Esophagus muscularis mucosa (tissue), 4 donors: Measurements from ENCODE around the gene SMAD1. TPM values are rescaled to one million over a fixed set of nuclear protein-coding genes. Genes with fewer than 3 reads are reported as not detected.

Experiments used
- DNase-seq: peaks from one replicate; pipeline ENCODE4 v3.0.0-alpha.2; 2017; ENCODE audit errors: extremely low spot score
- H3K27ac ChIP-seq, 4 donors: fragments of 200-600 bp; sonication (generic); replicated peaks in 1 of 4; 1 replicate in 3 of 4; 2 replicates in 1 of 4; pipeline ENCODE4 v1.5.1; 2016 to 2019; ENCODE audit warnings: mild to moderate bottlenecking in 1 of 4
- H3K27me3 ChIP-seq, 4 donors: fragments of 200-600 bp; sonication (generic); one replicate each; pipeline versions ENCODE4 v1.5.1 to v1.6.0; 2016 to 2019
- H3K36me3 ChIP-seq, 4 donors: fragments of 200-600 bp; sonication (generic); one replicate each; pipeline ENCODE4 v1.5.1; 2016 to 2019
- H3K4me1 ChIP-seq, 4 donors: fragments of 200-600 bp; sonication (generic); one replicate each; pipeline ENCODE4 v1.5.1; 2016 to 2019
- H3K4me3 ChIP-seq, 4 donors: fragments of 200-600 bp; sonication (generic); 1 replicate in 2 of 4; 2 replicates in 2 of 4; pipeline ENCODE4 v1.5.1; 2016 to 2019; ENCODE audit warnings: mild to moderate bottlenecking in 4 of 4, moderate library complexity in 1 of 4
- H3K9me3 ChIP-seq, 4 donors: fragments of 200-600 bp; sonication (generic); 1 replicate in 3 of 4; 2 replicates in 1 of 4; pipeline ENCODE4 v1.5.1; 2016 to 2019
- CTCF ChIP-seq, 3 experiments: fragments of 200-600 bp in 2 of 3; fragments of 450-650 bp in 1 of 3; sonication (generic) in 2 of 3; IDR thresholded peaks; one replicate each; pipeline ENCODE4 v1.5.1; 2017 to 2019; ENCODE audit warnings: antibody characterized with exemption in 3 of 3, mild to moderate bottlenecking in 2 of 3, moderate library complexity in 1 of 3
- EP300 ChIP-seq: sonication (generic); formaldehyde crosslinking; IDR thresholded peaks from one replicate; pipeline ENCODE4 v1.6.1; 2017; ENCODE audit warnings: antibody characterized with exemption
- POLR2A ChIP-seq: fragments of 450-650 bp; IDR thresholded peaks from one replicate; pipeline ENCODE4 v1.6.1; 2017; ENCODE audit warnings: antibody characterized with exemption, moderate library complexity, mild to moderate bottlenecking, low read depth
- POLR2AphosphoS5 ChIP-seq, 2 donors: sonication (generic); formaldehyde crosslinking; IDR thresholded peaks; one replicate each; pipeline ENCODE4 v1.6.1; 2017; ENCODE audit warnings: antibody characterized with exemption in 2 of 2
- WGBS: methylation state at CpG from one replicate; pipeline ENCODE4 v1.1.5; 2018; 5-methylcytosine and 5-hydroxymethylcytosine counted together
- intact Hi-C: fragments of 100-400 bp; cut with DNase I; formaldehyde crosslinking; loops from one replicate; pipeline ENCODE4 v1.15.1; 2023
- total RNA-seq, 4 donors: library from RNA; depleted of rRNA; stranded (reverse); fragments of >200 nt; gene quantifications; one replicate each; pipeline versions ENCODE4 v1.1.0 to v1.2.1, GENCODE V29; 2016

The SMAD1 gene
- total RNA-seq, 4 donors from 2014 or later = 19.5 to 34.3 (median 29.2) TPM

- WGBS = 96% methylated on average over 1 of the region's 1 CpG
- Histone ChIP-seq H3K4me3 (no peak overlapping the region), H3K36me3 (no peaks in the 10 kb centered on the region), H3K9me3 (no peaks in the 10 kb centered on the region), H3K27ac (no peak overlapping the region), H3K27me3 (no peaks in the 10 kb centered on the region), H3K4me1 (peaks cover 23 to 77% (median 62%) of the 10 kb centered on the region in 4 donors)
- no peak for DNase-seq
- intact Hi-C loops = no loop called here
- TF ChIP-seq EP300 (no peak), POLR2A (no peak), CTCF (IDR thresholded peaks at IDR 0.05) (no peak), POLR2AphosphoS5 (IDR thresholded peaks at IDR 0.05) (no peak)
Measured at GRCh38 chr4:145490361-145490760, 8.7 kb downstream of the SMAD1 start.

- Histone ChIP-seq H3K4me3 (no peak overlapping the region), H3K27ac (no peak overlapping the region), H3K4me1 (peaks cover 23 to 75% (median 59%) of the 10 kb centered on the region in 4 donors), H3K27me3 (no peaks in the 10 kb centered on the region), H3K9me3 (no peaks in the 10 kb centered on the region), H3K36me3 (no peaks in the 10 kb centered on the region)
- no peak for DNase-seq
- intact Hi-C loops = no loop called here
- TF ChIP-seq EP300 = no peak
- no peak for TF ChIP-seq CTCF (IDR thresholded peaks at IDR 0.05)
- TF ChIP-seq POLR2A = no peak
- TF ChIP-seq POLR2AphosphoS5 (IDR thresholded peaks at IDR 0.05) = no peak
- 88% methylated on average over 1 of the region's 1 CpG for WGBS
Measured at GRCh38 chr4:145490796-145491195, 9.1 kb downstream of the SMAD1 start.

- TF ChIP-seq POLR2AphosphoS5 (IDR thresholded peaks at IDR 0.05) = no peak
Measured at GRCh38 chr4:145492376-145492775, 10.7 kb downstream of the SMAD1 start.

GRCh38 chr4:145493166-145493565, 11.5 kb downstream of the SMAD1 start:
- WGBS = 40% methylated on average over 2 of the region's 2 CpGs
- no peak for TF ChIP-seq EP300
- no peak for TF ChIP-seq CTCF (IDR thresholded peaks at IDR 0.05)
- no peak for TF ChIP-seq POLR2AphosphoS5 (IDR thresholded peaks at IDR 0.05)
- TF ChIP-seq POLR2A = no peak
- H3K4me1 ChIP-seq = peaks cover 21 to 62% (median 47%) of the 10 kb centered on the region in 4 donors
- intact Hi-C loops = no loop called here
- H3K36me3 ChIP-seq = no peaks in the 10 kb centered on the region
- no peaks in the 10 kb centered on the region for H3K27me3 ChIP-seq
- H3K27ac ChIP-seq = no peak overlapping the region
- H3K4me3 ChIP-seq = no peak overlapping the region
- DNase-seq = no peak
- H3K9me3 ChIP-seq = no peaks in the 10 kb centered on the region

More at GRCh38 chr4:145492376-145492775, 10.7 kb downstream of the SMAD1 start:
- Histone ChIP-seq H3K27me3 (no peaks in the 10 kb centered on the region), H3K4me1 (peaks cover 15 to 61% (median 46%) of the 10 kb centered on the region in 4 donors), H3K9me3 (no peaks in the 10 kb centered on the region), H3K4me3 (no peak overlapping the region), H3K27ac (no peak overlapping the region), H3K36me3 (no peaks in the 10 kb centered on the region)
- DNase-seq = no peak
- intact Hi-C loops = no loop called here
- 94% methylated on average over 3 of the region's 3 CpGs for WGBS

GRCh38 chr4:145494666-145495270, 13.1 kb downstream of the SMAD1 start:
- no peak overlapping the region for H3K27ac ChIP-seq
- intact Hi-C loops = no loop called here
- no peaks in the 10 kb centered on the region for H3K36me3 ChIP-seq
- no peak overlapping the region for H3K4me3 ChIP-seq
- DNase-seq = no peak
- TF ChIP-seq POLR2AphosphoS5 (IDR thresholded peaks at IDR 0.05) (no peak), POLR2A (no peak), EP300 (no peak), CTCF (IDR thresholded peaks at IDR 0.05) (no peak)
- 65% methylated on average over 4 of the region's 4 CpGs for WGBS
- peaks cover 24 to 56% (median 41%) of the 10 kb centered on the region in 4 donors for H3K4me1 ChIP-seq
- no peaks in the 10 kb centered on the region for H3K9me3 ChIP-seq
- no peaks in the 10 kb centered on the region for H3K27me3 ChIP-seq
